ENCODE results near the gene NPIPA5.

GRCh38 chr16:15425861-15426260 is 47.8 kb upstream of the NPIPA5 start:
- TF ChIP-seq POLR2A (IDR thresholded peaks at IDR 0.05) (no peak), POLR2AphosphoS5 (IDR thresholded peaks at IDR 0.05) (no peak)
